Measurements from ENCODE around the gene RELA. TPM values are rescaled to one million over a fixed set of nuclear protein-coding genes. Genes with fewer than 3 reads are reported as not detected.
A peak's percentile ranks its signal among the peaks of the same experiment; 100 is the strongest.

The RELA gene
- total and polyA plus RNA-seq, 2 donors (not counting 1 experiment from before 2014, with no cell fraction given): 124 to 154 TPM

DNA sequence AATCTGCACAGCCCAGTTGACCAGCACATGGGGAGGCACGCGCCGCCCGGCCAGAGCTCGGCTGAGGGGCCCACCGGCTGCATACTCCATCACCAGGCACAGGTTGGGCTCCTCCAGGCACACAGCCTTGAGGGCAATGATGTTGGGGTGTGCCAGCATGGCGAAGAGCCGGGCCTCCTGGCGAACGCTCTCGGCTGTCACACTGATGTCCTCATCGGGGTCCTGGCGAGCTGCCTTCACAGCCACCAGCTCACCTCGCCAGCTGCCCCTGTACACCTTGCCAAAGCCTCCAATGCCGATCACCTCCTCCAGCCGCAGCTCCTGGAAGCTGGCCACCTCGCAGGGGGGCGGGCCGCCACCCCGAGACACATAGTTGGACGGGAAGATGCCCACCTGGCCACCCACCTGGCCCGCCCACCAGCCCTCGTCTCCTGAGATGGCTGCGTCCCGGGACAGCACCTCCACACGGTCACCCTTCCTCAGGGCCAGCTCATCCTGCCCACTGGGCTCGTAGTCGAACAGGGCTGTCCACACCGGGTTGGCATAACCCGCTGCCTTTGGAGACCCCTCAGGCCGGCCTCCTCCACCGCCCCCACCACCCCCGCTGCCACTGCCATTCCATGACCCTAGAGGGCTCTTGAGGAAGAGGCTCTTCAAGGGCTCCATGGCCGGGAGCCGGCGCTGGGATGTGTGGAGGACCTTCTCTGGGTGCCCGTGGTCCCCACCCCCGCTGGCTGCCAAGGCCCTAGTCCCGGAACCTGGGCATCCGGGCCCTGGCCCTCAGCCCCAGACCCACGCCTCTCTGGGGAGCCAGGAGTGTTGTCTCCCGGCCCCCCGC is 49.4 kb downstream of the RELA start:
- intact Hi-C loops (cut with micrococcal nuclease): loop anchor here (10.0 kb wide), 1 partner anchor 499 kb away; the partner anchor contains the start of genes TM7SF2 and ZNHIT2
- peak overlapping the region; percentile 83 for H3K9ac ChIP-seq (ENCODE audit: low read length)
- ChIA-PET POLR2A (interaction anchor here (1.0 to 3.9 kb wide), 5 partner anchors 15 to 73 kb away, joined by 3 to 18 read pairs (median 8); partner anchors contain the start of genes EHBP1L1, FAM89B and KCNK7), CTCF (interaction anchor here (0.6 to 3.8 kb wide), 9 partner anchors 8 to 87 kb away, joined by 3 to 21 read pairs (median 6); partner anchors contain the start of gene FAM89B)
- peak overlapping the region; percentile 62 to 93 (median 88) for H3K4me3 ChIP-seq (ENCODE audit: control extremely low read depth in 1 of 5, extremely low read depth in 1 of 5, insufficient read depth in 1 of 5, low read depth in 2 of 5, low read length in 4 of 5)
- H3K4me1 ChIP-seq (ENCODE audit: control insufficient read depth in 2 of 2, insufficient read depth in 2 of 2, low read length in 2 of 2): peaks cover 41 to 49% of the 10 kb centered on the region in 2 donors
- H3K27me3 ChIP-seq (replicated peaks in 1 of 4; ENCODE audit: control extremely low read depth in 1 of 4, control insufficient read depth in 3 of 4, insufficient read depth in 4 of 4, low read length in 3 of 4): no peaks in the 10 kb centered on the region
- H3K9me3 Mint-ChIP-seq (ENCODE audit: insufficient read depth): no peaks in the 10 kb centered on the region
- H2AFZ ChIP-seq (ENCODE audit: insufficient read depth, low read depth, low read length, poor library complexity, severe bottlenecking): peak overlapping the region; percentile 80
- DNase-seq: no peak
- peak overlapping the region; percentile 85 to 89 for H3K27ac ChIP-seq (ENCODE audit: low read length in 2 of 2)
- H3K36me3 ChIP-seq (replicated peaks in 1 of 2; ENCODE audit: control extremely low read depth in 1 of 2, control insufficient read depth in 1 of 2, extremely low read depth in 1 of 2, insufficient read depth in 2 of 2, low read length in 1 of 2): peaks cover 0 to 38% of the 10 kb centered on the region in 2 experiments
- peak overlapping the region; percentile 98 for H3K4me3 Mint-ChIP-seq
- H3K27me3 Mint-ChIP-seq: no peaks in the 10 kb centered on the region
- H3K27ac Mint-ChIP-seq: peak overlapping the region; percentile 67
- TF ChIP-seq, protein P1, sequence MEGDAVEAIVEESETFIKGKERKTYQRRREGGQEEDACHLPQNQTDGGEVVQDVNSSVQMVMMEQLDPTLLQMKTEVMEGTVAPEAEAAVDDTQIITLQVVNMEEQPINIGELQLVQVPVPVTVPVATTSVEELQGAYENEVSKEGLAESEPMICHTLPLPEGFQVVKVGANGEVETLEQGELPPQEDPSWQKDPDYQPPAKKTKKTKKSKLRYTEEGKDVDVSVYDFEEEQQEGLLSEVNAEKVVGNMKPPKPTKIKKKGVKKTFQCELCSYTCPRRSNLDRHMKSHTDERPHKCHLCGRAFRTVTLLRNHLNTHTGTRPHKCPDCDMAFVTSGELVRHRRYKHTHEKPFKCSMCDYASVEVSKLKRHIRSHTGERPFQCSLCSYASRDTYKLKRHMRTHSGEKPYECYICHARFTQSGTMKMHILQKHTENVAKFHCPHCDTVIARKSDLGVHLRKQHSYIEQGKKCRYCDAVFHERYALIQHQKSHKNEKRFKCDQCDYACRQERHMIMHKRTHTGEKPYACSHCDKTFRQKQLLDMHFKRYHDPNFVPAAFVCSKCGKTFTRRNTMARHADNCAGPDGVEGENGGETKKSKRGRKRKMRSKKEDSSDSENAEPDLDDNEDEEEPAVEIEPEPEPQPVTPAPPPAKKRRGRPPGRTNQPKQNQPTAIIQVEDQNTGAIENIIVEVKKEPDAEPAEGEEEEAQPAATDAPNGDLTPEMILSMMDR (IDR thresholded peaks at IDR 0.05): no peak
- TF ChIP-seq EZH2 (IDR thresholded peaks at IDR 0.05; ENCODE audit: borderline replicate concordance, insufficient read depth, low read depth, low read length, poor library complexity, severe bottlenecking): no peak
- WGBS (ENCODE audit: insufficient coverage): 7% methylated on average over 38 of the region's 43 CpGs
- H3K4me2 ChIP-seq (replicated peaks; ENCODE audit: low read depth, low read length, poor library complexity, severe bottlenecking): peak overlapping the region; percentile 84
- H4K20me1 ChIP-seq (ENCODE audit: control insufficient read depth, insufficient read depth, low read length, poor library complexity, severe bottlenecking): peaks cover 55% of the 10 kb centered on the region
- no peak for ATAC-seq (ENCODE audit: low read depth)
- peaks cover 75% of the 10 kb centered on the region for H3K79me2 ChIP-seq (ENCODE audit: control insufficient read depth, insufficient read depth, low read length)
- H3K9me3 ChIP-seq (ENCODE audit: control extremely low read depth in 1 of 3, control insufficient read depth in 2 of 3, insufficient read depth in 1 of 3, low read length in 2 of 3): no peaks in the 10 kb centered on the region
- H3K4me1 Mint-ChIP-seq: peaks cover 59% of the 10 kb centered on the region

All from B cell (primary cell).